HG02759 (cell line): ENCODE data around the gene SYCP3.
"Not testable (repeated sequence)": the region's sequence is repeated elsewhere in the genome, so short reads cannot be mapped to it uniquely, and the experiment has no call there.

Source experiments
- ATAC-seq: cut with Tn5 transposase; IDR thresholded peaks from one replicate; pipeline ENCODE4 v1.9.1; 2021; ENCODE audit warnings: mild to moderate bottlenecking, moderate library complexity; ENCODE audit not compliant: unreplicated experiment

The SYCP3 gene

DNA sequence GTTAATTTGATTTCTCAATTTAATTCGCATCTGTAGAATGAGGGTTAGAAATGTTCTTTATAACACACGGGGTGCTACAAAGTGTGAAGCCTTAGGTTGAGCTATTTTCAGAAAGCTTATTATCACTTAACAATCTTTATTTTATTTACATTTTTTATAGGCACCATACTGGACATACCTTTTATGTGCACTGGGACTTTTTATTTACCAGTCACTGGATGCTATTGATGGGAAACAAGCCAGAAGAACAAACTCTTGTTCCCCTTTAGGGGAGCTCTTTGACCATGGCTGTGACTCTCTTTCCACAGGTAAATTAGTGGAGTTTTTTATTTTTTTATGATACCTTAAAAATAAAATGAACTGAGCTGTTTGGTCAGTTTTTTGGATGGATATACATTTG lies 25.3 kb downstream of the SYCP3 start:
- ATAC-seq = no peak

DNA sequence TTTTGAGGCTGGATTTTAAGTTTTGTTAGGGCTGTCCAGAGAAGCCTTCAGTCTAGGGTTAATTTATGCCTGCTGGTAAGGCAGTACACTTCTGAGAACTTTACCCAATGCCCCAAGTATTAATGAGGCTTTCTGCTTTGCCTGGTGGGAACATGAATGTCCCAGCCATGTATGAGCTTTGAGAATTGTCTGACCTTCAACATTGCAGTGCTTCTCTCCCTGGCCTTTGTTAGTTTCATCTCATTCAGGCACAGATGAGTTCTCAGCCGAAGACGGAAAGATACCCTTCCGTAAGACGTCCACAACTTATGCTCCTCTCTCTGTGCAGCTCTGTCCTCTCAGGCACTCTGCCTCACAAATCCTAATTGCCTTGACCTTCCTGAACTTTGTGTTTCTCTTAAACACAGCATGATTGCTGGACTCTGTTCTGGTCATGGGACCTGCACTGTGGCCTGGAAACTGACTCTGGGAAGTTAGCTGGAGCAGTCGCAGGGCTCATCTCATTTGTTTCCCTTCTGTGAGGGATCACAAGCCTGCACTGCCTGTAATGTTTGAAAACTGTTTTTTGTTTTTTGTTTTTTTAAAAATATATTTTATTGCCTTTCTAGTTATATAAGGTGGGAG lies 26.1 kb downstream of the SYCP3 start:
- no peak for ATAC-seq

DNA sequence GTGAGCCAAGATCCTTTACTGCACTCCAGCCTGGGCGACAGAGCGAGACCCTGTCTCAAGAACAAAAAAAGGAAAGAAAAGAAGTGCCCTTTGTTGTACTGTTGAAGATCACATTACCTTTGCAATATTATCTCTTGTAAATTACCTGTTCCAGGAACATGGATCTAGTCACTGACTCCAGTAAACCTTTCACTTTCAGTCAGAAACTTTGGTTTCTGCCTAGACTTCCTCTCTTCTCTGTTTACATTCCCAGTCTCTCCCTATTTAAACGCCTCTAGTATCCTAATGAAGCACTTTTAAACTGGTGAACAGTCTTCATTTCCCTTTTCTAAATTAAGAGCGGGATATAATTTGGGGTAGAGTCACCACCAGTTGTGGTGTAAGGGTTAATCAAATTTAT lies 29.0 kb downstream of the SYCP3 start:
- ATAC-seq = no peak

DNA sequence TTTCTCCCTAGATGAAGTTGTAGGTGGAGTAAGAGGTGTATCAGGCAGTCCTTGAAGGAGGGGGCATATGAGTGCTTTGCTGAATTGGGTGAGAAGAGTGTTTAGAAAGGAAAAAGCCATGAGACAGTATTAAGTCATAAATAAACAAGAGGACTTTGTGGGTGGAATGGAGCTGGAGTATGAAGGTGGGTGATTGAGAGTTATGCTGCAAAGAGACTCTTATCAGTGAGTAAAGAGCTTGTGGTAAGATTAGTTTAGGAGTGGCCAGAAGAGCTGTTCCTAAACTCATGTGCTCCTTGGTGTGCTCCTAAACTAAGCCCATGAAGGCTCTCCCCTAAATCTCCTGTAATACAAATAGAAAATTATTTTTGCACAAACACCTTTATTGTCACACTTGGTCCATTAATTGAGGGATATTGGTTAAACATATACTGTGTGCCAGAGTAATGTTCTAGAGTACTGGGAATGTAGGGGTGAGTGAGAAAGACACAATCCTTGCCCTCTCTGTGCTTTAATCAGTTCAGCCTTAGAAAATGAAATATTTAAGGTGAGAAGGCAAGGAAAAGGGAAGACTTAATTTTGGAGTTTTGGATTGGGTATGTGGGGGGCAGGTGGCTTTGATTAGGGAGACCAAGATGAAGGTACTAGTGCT lies 32.0 kb downstream of the SYCP3 start:
- no peak for ATAC-seq

DNA sequence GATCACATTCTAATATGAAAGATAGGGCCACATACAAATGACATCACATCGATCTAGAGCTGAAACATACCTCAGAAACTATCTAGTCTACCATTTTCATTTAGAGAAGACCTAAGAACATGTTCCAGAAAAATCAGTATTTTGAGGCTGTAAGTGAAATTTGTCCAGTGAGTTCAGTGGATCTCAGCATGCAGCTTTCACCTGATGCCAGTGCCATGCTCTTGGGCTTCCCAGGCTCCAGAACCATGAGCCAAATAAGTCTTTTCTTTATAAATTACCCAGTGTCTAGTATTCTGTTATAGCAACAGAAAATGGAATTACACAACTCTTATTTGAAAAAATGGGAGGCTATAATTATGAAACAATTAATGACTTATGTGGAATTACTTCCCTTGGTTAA lies 32.9 kb downstream of the SYCP3 start:
- ATAC-seq = no peak

DNA sequence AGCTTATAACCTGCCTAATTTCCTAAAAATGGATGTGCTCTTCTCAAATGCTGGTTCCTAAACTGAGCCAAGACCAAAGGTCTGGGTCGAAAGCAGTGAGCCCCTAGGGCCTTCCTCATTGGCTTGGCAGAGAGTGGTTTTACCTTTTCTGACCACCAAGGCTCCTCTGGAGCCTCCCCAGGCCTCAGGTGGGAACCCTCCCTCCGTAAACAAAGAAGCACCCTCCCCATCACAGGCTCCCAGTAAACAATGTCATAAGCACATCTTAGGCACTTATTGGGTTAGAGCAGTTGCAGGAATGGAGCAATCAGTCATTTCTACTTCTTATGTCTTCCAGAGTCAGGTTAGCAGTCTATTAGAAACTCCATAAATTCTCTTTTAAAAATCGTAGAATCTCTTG lies 35.8 kb downstream of the SYCP3 start:
- no peak for ATAC-seq

DNA sequence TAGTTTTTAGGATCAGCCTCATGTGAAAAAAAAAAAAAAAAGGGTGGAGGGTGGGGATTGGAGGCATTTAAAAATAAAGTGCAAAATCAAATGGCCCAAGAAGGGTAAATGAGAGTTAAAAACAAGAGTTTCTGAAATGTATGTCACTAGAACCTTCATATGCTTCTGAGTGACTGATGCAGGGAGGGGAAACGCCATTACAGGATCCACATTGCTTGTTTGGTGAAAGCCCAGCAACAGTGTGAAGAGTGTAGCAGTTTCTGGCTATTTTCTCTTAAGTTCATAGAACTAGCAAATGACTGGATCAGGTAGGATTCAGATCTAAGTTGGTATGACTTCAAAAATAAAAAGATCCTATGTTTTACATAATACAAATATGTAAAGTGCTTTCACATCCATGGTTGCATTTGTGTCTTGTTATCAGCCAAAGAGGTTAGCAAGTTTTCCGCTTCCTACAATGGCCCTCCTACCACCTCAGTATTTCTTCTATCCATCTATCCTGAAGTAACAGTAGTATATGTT lies 38.9 kb downstream of the SYCP3 start:
- no peak for ATAC-seq

DNA sequence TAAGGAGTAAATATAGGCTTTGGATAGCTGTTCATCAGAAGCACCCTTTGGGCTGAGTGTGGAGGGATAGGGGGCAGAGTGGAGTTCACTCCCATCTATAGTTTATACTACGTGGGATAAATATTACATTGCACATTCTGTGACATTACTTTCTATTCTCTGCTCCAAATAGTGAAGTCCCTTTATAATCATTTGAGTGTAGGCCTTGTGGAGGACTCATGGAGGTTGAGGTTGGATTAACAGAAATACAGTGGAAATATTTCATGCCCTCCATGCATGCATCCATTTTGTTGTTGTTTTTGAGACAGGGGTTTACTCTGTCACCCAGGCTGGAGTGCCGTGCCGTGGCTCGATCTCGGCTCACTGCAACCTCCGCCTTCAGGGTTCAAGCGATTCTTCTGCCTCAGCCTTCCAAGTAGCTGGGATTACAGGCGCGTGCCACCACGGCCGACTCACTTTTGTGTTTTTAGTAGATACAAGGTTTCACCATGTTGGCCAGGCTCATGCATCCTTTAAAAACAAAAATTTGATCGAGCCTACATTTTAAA lies 40.4 kb downstream of the SYCP3 start:
- no peak for ATAC-seq

DNA sequence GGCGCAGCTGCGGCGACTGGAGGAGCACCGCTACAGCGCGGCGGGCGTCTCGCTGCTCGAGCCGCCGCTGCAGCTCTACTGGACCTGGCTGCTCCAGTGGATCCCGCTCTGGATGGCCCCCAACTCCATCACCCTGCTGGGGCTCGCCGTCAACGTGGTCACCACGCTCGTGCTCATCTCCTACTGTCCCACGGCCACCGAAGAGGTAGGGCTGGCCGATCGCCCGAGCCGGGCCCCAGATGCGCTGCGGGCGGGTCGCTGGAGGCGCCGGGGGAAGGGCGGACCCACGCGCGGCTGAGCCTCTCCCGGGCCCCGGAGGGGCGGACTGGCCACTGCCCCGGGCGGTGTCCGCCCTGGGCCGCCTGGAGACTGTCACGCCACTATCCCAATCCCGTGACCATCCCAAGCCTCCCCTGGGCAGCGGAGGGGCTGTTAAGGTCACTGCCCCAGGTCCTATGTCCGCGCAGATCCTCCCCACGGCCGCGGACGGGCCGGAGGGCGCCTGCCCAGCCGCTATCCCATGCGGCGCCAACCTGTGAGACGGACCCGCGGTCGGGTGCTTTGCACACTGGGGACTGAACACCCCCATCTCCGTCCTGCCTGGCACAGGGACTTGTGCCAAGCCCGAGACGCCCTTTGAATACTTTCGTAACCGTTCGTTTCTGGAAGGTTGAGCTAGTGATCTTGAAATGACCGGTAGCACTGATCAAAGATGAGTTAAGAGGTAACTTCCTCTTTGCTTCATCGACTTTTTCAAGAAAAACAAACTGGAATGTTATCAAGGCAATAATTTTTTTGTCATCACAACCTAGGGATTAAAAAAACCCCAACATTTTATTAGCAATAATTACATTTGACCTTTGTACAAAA lies 41.1 kb downstream of the SYCP3 start:
- peak; percentile 32 for ATAC-seq

DNA sequence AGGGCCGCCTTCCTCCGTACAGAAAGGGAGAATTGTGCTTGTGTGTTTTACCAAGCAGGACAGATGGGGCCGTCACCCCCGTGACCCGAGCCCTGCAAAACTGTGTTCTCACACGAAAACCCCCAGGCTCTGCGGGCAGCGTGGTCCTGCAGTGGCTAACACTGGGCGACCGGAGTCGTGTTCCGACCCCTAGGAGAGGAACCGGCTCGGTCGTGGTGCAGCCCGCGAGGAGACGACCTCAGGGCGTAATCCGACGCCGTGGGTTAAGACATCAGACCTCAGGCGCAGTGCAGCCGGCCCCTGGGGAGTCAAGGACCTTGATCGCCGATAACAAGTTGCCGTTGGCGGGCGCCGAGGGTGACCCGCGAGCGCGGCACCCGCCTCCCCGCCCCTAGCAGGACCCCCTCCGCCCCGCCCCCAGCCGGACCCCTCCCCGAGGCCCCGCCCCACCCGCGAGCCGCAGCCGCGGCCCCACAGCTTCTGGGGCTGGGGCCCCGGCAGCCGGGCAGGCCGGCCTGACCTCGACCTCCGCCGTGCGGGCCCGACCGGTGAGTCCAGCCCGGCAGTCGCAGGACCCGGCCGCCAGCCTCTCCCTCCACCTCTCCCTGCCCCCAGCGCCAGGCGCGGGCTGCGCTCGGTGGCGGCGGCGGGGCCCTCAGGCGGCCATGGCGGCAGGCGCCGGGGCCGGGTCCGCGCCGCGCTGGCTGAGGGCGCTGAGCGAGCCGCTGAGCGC lies 41.9 kb downstream of the SYCP3 start, which contains the start of gene CHPT1:
Gene CHPT1, plus strand, starts transcription at position 444 of the 733 bp plus-strand sequence. Its CDS starts 222 bp downstream, at position 666.
- ATAC-seq = peak; percentile 70

DNA sequence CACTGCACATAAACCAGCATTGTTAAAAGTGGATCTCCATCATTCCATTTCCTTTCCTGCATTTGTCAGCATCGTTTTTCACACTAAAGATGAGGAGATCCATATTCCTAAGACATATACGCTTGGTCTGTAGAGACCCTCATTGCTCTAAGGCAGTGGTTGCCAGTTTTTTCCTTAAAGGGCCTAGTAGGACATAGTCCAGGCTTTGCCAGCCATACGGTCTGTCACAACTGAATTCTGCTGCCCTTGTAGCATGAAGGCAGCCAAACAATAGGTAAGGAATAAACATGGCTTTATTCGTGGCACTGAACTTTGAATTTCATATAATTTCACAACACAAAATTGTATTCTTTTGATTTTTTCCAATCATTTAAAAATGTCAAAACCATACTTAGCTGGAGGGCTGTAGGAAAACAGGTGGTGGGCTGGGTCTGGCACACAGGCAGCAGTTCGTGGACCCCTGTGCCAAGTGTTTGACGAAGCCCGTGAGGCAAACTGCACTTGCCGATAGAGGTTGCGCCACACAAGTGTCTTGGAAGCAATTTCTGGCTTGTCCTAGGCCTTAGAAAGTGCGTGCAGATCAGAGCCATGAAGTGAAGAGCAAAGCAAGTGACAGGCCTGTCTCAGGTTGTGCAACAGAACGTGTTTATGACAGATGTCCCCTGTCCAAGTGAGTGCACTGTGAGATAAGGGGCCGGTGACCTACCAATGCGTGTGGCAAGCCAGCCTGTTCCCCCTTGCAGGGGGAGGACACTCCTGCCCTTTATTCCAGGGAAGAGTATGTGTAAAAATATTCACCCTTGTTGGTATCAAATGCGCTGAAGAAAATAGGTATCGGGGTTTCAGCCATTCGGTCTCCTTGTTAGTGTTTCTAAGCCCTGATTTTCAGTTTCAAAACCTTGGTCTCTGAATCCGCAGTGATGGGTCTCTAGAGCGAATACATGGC lies 42.7 kb downstream of the SYCP3 start:
- peak; percentile 5 for ATAC-seq

DNA sequence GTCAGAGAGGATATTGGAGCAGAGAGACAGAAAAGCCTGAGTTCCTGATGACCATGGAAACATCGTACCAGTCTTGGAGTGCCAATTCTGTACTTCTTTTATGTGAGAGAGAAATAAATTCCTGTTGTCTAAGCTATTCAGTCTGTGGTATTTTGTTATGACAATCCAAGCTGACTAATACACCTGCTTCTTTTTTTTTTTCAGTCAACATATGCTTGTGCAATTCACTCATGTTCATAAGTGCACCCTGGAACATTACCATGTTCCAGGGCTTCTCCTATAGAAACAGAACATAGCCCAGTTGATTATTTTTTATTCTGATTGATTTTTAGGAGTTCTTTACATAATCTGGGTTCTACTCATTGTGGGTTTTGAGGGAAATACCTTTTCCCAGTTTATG lies 43.6 kb downstream of the SYCP3 start:
- no peak for ATAC-seq

DNA sequence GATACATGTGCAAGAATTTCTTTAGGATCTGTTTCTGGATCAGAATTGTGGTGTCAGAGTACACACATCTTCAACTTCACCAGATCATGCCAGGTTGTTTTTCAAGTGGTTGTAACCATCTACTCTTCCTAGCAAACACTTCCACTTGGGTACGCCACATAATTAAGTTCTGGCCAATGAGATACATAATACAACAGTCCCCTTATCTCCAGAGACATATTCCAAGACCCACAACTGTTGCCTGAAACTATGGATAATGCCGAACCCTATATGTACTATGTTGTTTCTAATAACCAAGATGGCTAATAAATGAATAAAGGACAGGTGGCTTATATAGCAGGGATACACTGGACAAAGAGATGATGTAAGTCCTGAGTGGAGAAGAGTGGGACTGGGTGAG lies 44.3 kb downstream of the SYCP3 start:
- ATAC-seq = no peak

DNA sequence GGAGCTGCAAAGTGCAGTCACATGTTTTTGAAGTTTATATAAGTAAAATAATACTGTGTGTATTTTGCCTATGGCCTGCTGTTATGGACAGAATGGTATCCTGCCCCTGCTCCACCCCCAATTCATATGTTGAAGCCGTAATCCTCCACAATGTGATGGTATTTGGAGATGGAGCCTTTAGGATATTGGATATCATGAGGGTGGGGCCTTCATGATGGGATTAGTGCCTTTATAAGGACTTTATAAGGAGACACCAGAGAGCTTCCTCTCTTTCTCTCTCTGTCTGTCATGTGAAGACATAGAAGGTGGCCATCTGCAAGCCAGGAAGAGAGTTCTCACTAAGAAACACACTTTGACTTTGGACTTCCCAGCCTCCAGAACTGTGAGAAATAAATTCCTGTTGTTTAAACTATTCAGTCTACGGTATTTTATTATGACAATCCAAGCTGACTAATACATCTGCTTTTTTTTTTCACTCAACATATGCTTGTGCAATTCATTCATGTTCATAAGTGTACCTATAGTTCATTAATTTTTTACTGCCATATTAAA lies 44.9 kb downstream of the SYCP3 start:
- no peak for ATAC-seq

DNA sequence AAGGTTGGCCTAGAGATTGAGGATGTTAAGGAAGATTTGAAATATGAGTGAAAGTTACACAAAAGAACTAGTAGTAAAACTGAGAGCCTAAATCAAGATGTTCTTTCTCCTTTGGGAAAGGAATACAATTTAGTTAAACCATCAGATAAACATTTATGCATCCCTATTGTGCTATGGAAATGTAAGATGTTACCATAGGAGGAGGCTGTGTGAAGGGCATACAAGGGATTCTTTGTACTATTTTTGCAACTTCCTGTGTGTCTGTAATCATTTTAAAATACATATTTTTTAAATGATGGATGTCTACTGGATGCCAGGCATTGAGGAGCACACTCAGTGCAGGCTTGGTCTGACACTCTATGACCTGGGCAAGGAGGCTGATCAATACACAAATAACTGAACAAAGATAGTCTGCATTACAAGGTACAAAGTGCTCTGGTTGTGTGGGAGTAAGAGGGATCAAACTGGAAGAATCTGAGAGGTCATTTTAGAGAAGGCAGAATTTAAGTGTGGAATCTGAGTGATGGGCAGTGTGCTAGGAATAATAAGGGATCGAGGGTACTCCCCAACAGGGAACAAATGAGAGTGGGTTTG lies 47.7 kb downstream of the SYCP3 start:
- ATAC-seq = no peak

DNA sequence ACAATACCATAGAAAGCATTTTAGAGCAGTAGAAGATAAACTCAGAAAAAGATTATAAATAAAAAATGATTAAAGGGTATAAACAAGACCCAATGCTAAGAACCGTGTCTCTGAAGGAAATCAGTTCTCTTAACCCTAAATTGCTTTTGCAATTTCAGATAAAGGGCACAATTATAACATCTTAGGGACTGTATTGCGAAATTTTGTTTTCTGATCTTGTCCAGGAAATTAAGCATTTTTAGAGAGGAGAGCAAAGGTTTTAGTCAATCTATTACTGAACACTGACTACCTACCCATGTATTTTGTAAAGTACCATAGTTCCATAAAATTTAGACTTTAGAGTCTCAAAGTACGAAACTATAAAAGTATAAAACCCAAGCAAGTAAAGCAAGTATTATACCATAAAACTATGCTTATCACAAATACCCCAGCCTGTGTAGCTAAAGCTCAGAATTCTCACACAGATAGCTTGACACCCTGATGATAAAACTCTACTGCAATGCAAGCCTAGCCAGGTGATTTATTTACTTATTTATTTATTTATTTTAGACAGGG lies 48.6 kb downstream of the SYCP3 start:
- ATAC-seq = no peak

DNA sequence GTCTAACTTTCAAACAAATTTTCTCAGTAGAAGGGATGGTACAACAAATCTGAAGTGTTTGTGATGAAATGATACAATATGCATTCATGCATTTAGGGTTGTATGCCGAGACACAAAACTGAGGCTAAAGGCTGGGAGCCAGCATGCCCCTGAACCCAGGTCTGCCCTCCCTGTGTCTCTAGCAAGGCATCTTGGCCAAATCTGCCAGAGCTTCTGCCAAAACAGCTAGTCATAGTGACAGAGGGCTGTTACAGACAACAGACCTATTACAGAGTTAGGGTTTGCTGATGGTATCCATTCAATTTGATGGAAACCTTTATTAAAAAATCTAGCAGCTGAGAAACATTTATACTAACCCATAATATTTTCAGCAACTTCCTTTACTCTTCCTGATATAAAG lies 53.1 kb downstream of the SYCP3 start:
- ATAC-seq = no peak

DNA sequence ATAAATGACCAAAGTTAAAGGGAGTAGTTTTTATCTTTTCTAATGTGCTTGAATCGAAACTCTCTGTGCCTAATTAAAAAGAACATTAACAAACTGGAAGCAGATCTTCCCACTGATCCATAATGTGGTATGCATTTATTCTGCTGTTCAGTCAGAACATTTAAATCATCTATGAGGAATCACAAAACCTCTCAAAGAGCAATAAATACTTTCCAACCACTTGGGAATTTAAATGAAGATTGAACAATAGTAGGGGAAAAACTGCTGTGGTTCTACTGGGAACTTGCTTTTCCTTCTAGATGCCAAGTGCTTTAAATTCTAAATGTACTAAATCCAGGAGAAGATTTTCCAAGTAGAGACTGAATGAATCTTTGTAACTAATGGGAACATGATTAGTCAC lies 54.2 kb downstream of the SYCP3 start:
- ATAC-seq = no peak

DNA sequence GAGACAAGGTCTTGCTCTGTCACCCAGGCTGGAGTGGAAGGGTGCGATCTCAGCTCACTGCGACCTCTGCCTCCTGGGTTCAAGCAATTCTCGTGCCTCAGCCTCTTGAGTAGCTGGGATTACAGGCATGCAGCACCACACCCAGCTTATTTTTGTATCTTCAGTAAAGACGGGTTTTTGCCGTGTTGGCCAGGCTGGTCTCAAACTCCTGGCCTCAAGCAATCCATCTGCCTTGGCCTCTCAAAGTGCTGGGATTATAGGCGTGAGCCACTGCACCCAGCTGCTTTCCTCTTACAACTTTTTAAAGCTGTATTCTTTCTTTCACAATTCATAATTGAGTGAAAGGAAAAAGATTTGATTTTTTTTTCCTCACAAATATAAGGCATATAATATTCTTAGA lies 57.6 kb downstream of the SYCP3 start:
- ATAC-seq = not testable (repeated sequence)
